GF-D8 (cell line): Measurements from ENCODE around the gene PARS2.

ENCODE experiments used
- DNase-seq: peaks from one replicate; lab custom pipeline; 2025; lab: John Stamatoyannopoulos, UW

PARS2 gene

DNA sequence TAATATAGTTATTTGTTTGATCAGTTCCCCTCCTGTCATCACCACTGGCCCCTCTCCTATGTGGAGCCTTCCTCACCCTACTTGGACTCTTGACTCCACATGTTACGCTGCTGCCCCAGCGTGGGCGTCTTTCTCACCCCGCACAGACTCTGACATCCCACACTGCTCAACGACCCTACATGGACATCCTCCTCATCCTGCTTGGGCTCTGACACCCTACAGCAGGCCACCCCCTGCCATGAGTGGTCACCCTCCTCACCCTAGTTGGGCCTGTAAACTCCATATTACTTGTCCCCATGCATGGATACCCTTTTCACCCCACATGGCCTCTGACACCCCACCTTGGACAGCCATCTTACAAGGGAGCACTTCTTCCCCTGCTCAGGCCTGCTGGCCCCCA is 27.6 kb downstream of the PARS2 start:
- no peak for DNase-seq

DNA sequence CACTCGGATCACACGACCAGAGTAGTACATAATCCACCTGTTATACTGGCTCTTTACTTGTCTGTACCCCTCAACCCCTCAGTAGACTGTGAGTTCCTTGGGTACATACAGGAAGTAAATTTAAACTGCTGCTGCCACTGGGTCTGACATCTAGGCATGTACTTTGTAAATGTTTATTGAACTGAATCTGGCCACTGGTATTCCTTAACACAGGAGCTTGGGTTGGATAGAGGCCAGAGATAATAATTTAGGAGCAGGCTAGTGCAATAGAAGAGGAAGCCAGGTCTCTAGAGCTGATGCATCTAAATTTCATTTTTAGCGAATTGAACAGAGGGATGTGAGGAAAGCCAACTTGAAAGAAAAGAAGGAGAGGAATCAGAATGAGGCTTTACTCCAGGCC is 36.3 kb downstream of the PARS2 start:
- no peak for DNase-seq

DNA sequence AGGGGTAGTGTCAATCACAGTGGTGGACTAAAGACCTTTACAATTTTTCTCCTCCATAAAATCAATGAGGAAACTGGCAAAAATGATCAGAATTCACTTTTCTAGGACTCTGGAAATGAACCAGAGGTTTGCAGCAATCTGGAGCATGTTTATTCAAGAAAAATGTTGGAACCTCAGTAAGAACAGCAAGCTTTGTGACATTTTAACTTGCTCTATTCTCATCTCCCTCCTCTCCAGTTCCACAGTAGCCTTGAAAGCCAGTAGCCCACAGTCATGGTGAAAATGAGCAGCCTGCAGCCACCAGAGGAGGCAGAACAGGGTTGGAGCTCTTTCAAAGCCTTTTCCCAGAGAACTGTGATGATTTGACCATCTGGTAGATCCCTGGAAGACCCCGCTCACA is 39.6 kb downstream of the PARS2 start:
- DNase-seq: no peak

- no peak for DNase-seq
Measured at GRCh38 chr1:54723985-54724384, 40.3 kb downstream of the PARS2 start.

DNA sequence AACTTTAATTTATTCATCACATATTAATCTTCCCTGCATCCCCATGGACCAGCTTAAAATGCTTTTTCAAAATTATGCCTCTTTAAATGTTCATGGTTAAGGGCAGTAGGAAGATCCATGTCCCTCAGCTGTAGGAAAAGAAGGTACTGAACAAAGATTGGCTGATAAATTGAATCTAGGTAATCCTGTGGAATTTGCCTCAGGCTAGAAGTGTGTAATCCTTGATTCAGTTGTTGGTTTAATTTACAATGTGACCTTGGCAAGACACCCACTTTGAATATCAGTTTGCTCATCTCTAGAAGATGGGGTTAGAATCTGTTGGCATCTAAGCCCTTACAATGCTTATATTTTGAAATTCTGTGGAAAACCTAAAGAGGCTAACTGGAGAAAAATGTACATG is 42.6 kb downstream of the PARS2 start:
- DNase-seq: no peak

GRCh38 chr1:54716299-54717047 is 47.9 kb downstream of the PARS2 start:
- no peak for DNase-seq

GRCh38 chr1:54715493-54716298 is 48.6 kb downstream of the PARS2 start, which contains the start of gene TTC4:
Gene TTC4 (plus strand): TSS chr1:54715861. CDS start chr1:54715909, 48 bp downstream.
- DNase-seq: peak; percentile 21

GRCh38 chr1:54714881-54715492 is 49.3 kb downstream of the PARS2 start:
- DNase-seq: no peak

- DNase-seq: no peak
Measured at GRCh38 chr1:54711536-54711935, 52.8 kb downstream of the PARS2 start.

DNA sequence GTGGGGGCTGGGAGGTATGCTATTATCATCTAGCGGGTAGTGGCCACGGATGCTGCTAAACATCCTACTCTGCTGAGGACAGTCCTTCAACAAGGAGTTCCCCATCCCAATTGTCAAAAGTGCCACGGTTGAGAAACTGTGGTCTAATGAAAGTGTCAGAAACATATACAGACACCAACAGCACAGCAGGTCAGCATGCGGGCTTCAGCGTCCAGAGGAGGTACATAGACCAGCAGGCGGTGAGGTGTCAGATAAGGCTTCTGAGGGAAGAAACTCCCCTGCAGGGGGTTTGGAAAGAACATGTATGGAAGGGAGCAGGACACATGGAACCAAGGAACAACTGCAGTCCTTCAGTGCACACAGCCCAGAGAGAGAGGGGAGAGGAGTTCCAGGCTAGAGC is 53.5 kb downstream of the PARS2 start:
- no peak for DNase-seq

- DNase-seq: no peak
Measured at GRCh38 chr1:54710434-54710833, 53.9 kb downstream of the PARS2 start.

DNA sequence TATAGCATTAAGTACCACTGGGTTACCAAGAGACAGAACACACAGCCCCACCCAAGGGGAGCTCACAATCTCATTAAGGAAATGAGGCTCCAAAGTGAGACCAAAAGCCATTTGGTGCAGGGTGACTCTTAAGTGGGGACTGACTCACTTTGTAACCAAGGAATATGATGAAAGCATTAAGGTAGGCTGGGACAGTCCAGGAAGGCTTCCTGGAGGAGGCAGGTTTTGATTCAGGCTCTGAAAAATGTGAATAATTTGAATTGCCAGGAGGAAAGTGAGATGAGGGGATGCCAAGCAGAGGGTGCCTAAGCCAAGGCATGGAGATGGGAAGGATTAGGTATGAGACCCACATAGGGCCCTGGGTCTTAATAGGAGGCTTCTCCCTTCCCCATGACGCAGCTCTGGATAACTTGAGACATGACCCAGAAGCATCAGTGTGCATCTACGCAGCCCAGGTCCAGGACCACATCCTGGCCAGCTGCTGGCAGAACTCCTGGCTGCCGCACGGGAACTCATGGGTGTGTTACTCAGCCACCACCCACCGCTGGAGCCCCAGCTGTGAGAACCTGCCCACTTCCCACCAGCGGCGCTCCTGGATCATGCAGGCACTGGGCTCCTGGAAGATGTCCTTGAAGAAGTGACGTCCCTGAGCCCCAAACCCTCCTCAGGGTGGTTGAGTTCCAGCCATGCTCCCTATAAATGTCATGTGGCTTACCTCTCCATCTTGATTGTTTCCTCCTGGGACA is 54.6 kb downstream of the PARS2 start:
- DNase-seq: no peak

DNA sequence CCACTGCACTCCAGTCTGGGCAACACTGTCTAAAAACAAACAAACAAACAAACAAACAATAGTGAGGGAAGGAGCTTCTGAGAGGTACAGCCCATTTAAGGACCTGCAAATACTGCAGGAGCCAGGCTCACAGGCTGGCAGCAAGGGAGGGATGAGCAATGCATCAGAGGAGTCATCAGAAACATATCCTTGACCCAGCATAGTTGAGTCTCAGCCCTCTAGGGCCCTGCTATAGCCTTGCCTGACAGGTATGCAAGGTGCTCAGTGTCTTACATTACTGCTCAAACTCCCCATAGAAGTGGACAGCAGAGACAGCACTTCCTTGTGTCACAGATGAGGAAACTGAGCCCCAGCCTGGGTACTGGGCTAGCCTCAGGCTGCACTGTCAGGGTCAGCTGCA is 55.9 kb downstream of the PARS2 start:
- DNase-seq: no peak
